Body of pancreas (tissue), 4 donors: ENCODE data around the gene ANKS3. TPM values are rescaled to one million over a fixed set of nuclear protein-coding genes. Genes with fewer than 3 reads are reported as not detected.

Experiments
- ATAC-seq: fragments of 150-250 bp; one replicate; pipeline ENCODE4 v1.9.1; 2016
- DNase-seq, 4 donors: peaks; one replicate each; pipeline ENCODE4 v3.0.0-alpha.2; 2019
- H3K27ac ChIP-seq, 4 donors: fragments of 200-600 bp; sonication (generic); 1 replicate in 3 of 4; 2 replicates in 1 of 4; pipeline versions ENCODE4 v1.5.1 to v1.6.1; 2016 to 2019; ENCODE audit warnings: mild to moderate bottlenecking in 1 of 4, mixed read lengths in 1 of 4, moderate library complexity in 1 of 4
- H3K27me3 ChIP-seq, 2 donors: fragments of 200-600 bp; sonication (generic); one replicate each; pipeline ENCODE4 v1.6.0; 2016; ENCODE audit warnings: mild to moderate bottlenecking in 1 of 2
- H3K36me3 ChIP-seq, 2 donors: fragments of 200-600 bp; sonication (generic); replicated peaks in 1 of 2; 2 replicates each; pipeline ENCODE4 v1.5.1; 2016; ENCODE audit warnings: low read depth in 2 of 2; ENCODE audit not compliant: insufficient read depth in 1 of 2
- H3K4me1 ChIP-seq: fragments of 200-600 bp; sonication (generic); one replicate; pipeline ENCODE4 v1.6.0; 2016
- H3K4me3 ChIP-seq, 2 donors: fragments of 200-600 bp; sonication (generic); 1 replicate in 1 of 2; 2 replicates in 1 of 2; pipeline ENCODE4 v1.5.1; 2016 to 2019
- H3K9me3 ChIP-seq, 3 donors: fragments of 200-600 bp; sonication (generic); 1 replicate in 2 of 3; 2 replicates in 1 of 3; pipeline ENCODE4 v1.5.1; 2016
- POLR2A ChIP-seq, 3 donors: fragments of 450-650 bp; IDR thresholded peaks; one replicate each; pipeline ENCODE4 v1.6.1; 2016; ENCODE audit warnings: antibody characterized with exemption in 3 of 3, mild to moderate bottlenecking in 2 of 3
- WGBS, 2 donors: methylation state at CpG; one replicate each; pipeline ENCODE4 v1.1.5; 2017; 5-methylcytosine and 5-hydroxymethylcytosine counted together
- intact Hi-C: fragments of 100-400 bp; cut with DNase I; formaldehyde crosslinking; loops from one replicate; pipeline ENCODE4 v1.15.1; 2023
- total RNA-seq, 2 donors: library from RNA; depleted of rRNA; stranded (reverse); fragments of >200 nt; gene quantifications; one replicate each; pipeline ENCODE4 v1.1.0, GENCODE V29; 2016
- TF ChIP-seq, protein P1 (sequence below), 7 experiments: fragments of 450-650 bp in 4 of 7; fragments of 200-600 bp in 3 of 7; sonication (generic) in 3 of 7; IDR thresholded peaks; one replicate each; pipeline ENCODE4 v1.5.1; 2016 to 2019; ENCODE audit warnings: antibody characterized with exemption in 7 of 7

Gene ANKS3
- total RNA-seq, 2 donors from 2014 or later = 16.6 to 64.9 TPM

DNA sequence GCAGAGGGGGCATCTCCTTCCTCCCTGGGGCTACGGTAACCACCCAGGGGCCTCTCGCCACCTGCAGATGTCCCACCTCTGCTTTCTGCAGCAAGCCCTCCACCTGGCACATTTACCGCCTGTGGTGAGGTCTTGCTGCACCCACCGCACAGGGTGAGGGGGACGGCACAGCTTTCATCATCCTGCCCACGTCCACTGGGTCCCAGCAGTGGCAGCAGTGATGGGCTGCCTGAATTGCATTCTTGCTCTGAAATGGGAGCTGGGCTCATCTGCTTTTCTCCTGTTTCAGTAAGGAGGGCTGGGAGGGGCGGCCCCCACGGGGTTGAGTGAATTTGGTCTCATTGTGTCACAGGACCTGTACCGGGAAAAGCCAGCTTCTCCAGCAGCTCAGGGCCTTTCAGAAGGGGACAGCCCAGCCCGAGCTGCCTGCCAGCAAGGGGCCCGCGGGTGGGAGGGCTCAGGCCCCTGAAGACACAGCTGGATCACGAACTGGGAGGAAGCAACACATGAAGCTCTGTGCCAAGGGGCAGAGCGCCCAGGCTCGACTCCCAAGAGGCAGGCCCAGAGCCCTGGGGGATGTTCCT is 13.0 kb upstream of the ANKS3 start:
- ATAC-seq (no peak), DNase-seq (no peak)
- peaks cover 6 to 7% of the 10 kb centered on the region in 2 donors for H3K36me3 ChIP-seq
- no peak overlapping the region for H3K4me3 ChIP-seq
- H3K4me1 ChIP-seq = peaks cover 6% of the 10 kb centered on the region
- TF ChIP-seq, protein P1, sequence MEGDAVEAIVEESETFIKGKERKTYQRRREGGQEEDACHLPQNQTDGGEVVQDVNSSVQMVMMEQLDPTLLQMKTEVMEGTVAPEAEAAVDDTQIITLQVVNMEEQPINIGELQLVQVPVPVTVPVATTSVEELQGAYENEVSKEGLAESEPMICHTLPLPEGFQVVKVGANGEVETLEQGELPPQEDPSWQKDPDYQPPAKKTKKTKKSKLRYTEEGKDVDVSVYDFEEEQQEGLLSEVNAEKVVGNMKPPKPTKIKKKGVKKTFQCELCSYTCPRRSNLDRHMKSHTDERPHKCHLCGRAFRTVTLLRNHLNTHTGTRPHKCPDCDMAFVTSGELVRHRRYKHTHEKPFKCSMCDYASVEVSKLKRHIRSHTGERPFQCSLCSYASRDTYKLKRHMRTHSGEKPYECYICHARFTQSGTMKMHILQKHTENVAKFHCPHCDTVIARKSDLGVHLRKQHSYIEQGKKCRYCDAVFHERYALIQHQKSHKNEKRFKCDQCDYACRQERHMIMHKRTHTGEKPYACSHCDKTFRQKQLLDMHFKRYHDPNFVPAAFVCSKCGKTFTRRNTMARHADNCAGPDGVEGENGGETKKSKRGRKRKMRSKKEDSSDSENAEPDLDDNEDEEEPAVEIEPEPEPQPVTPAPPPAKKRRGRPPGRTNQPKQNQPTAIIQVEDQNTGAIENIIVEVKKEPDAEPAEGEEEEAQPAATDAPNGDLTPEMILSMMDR (IDR thresholded peaks at IDR 0.05) = no peak
- no peak for TF ChIP-seq POLR2A (IDR thresholded peaks at IDR 0.05)
- no peaks in the 10 kb centered on the region for H3K27me3 ChIP-seq
- intact Hi-C loops = no loop called here
- WGBS, 2 donors = 58 to 61% methylated on average over 8 to 15 of the region's 15 CpGs
- no peaks in the 10 kb centered on the region for H3K9me3 ChIP-seq
- no peak overlapping the region for H3K27ac ChIP-seq

DNA sequence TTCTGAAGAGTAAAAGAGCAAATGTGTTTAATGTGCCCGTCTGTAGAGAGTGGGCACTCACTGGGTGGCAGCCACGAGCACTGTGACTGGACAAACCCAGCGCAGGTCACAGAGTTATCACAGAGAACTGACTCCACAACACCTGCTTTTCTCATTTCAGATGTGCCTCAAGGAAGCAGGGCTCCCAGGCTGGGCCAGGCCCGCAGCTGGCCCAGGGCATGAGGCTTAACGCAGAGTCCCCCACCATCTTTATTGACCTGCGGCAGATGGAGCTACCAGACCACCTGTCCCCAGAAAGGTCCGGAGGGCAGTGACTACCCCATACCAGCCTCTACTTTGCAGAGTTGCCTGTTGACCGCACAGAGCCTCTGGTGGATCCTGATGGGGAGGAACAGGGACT is 12.1 kb upstream of the ANKS3 start:
- no peak overlapping the region for H3K27ac ChIP-seq
- DNase-seq (no peak), ATAC-seq (no peak)
- H3K27me3 ChIP-seq = no peaks in the 10 kb centered on the region
- TF ChIP-seq, protein P1 (IDR thresholded peaks at IDR 0.05) = no peak
- no peak for TF ChIP-seq POLR2A (IDR thresholded peaks at IDR 0.05)
- no peak overlapping the region for H3K4me3 ChIP-seq
- peaks cover 0 to 5% of the 10 kb centered on the region in 2 donors for H3K36me3 ChIP-seq
- intact Hi-C loops = no loop called here
- peaks cover 6% of the 10 kb centered on the region for H3K4me1 ChIP-seq
- WGBS, 2 donors = 60 to 78% methylated on average over 3 to 8 of the region's 8 CpGs
- no peaks in the 10 kb centered on the region for H3K9me3 ChIP-seq

DNA sequence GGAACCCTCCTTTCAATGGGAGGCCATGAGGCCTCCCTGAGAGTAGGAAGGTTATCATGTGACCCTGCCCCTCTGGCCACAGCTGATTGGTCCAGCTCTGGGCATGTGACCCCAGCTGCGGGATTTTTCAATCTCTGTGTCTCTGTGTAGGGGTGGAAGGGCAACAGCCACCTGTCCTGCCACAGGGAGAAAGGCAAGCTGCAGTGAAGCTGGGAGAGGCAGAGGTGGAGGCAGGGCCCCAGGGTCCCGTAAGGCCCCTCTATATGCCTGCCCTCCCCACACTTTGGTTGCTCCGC is 11.2 kb upstream of the ANKS3 start:
- intact Hi-C loops = no loop called here
- no peak for TF ChIP-seq POLR2A (IDR thresholded peaks at IDR 0.05)
- TF ChIP-seq, protein P1 (IDR thresholded peaks at IDR 0.05) = no peak
- H3K4me1 ChIP-seq = peaks cover 6% of the 10 kb centered on the region

DNA sequence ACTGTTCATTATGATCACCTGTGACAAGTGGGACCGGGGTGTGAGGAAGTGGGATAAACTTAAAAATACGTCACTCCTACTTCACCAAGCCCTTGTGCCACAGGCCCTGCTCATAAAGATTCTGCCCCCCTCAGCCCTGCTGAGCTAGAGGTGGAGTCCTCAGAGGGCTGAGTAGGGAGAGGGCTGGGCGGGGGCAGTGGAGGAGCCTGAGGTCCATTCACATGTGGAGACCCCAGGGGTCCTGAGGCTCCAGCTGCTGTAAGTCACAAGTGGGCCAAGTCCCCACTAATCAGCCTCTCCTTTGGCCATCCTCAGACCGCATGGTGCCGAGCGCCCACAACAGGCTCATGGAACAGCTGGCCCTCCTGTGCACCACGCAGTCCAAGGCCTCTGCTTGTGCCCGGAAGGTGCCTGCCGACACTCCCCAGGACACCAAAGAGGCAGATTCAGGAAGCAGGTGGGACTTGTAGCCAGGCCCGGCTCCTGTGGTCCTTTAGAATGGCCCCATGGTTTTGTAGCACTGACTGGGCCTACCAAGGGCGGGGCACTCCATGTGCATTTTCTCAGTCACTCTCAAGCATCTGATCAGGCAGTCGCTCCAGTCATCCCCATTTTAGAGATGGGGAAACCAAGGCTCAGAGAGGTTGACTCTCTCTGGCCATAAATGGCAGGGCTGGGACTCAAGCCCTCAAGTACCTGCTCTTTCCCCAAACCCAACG is 10.6 kb upstream of the ANKS3 start:
- H3K4me1 ChIP-seq = peaks cover 6% of the 10 kb centered on the region
- no peaks in the 10 kb centered on the region for H3K27me3 ChIP-seq
- no peak for DNase-seq
- intact Hi-C loops = no loop called here
- no peaks in the 10 kb centered on the region for H3K36me3 ChIP-seq
- ATAC-seq = no peak
- TF ChIP-seq POLR2A (IDR thresholded peaks at IDR 0.05) = no peak
- TF ChIP-seq, protein P1 (IDR thresholded peaks at IDR 0.05) = no peak
- 56 to 71% methylated on average over 7 to 13 of the region's 13 CpGs for WGBS, 2 donors
- H3K9me3 ChIP-seq = no peaks in the 10 kb centered on the region
- H3K4me3 ChIP-seq = no peak overlapping the region
- no peak overlapping the region for H3K27ac ChIP-seq

More for the DNA sequence above, 11.2 kb upstream of the ANKS3 start:
- H3K27me3 ChIP-seq = no peaks in the 10 kb centered on the region
- no peak overlapping the region for H3K27ac ChIP-seq
- no peaks in the 10 kb centered on the region for H3K9me3 ChIP-seq
- no peak for ATAC-seq
- no peak overlapping the region for H3K4me3 ChIP-seq
- peaks cover 0 to 1% of the 10 kb centered on the region in 2 donors for H3K36me3 ChIP-seq
- DNase-seq = no peak
- 88 to 89% methylated on average over 2 to 3 of the region's 3 CpGs for WGBS, 2 donors
